SK-N-SH (cell line): Measurements from ENCODE around the gene BSCL2. TPM values are rescaled to one million over a fixed set of nuclear protein-coding genes. Genes with fewer than 3 reads are reported as not detected.

Source experiments
- CTCF ChIA-PET: fragments of 300-600, 350-600 bp; formaldehyde crosslinking; extraction: SDS; loops from one replicate; lab custom pipeline; 2021; lab: Yijun Ruan, JAX
- POLR2A ChIA-PET: fragments of 350-600 bp; sonication (Branson Sonifier 250); formaldehyde crosslinking; extraction: SDS; loops from one replicate; lab custom pipeline; 2020; ENCODE audit warnings: antibody characterized with exemption, inconsistent platforms; lab: Yijun Ruan, JAX
- DNase-seq: peaks from one replicate; pipeline ENCODE4 v3.0.0; 2012
- H2AFZ ChIP-seq: fragments of 200-600 bp; sonication (generic); 2 replicates; pipeline ENCODE4 v1.8.1; 2016; ENCODE audit warnings: antibody characterized with exemption, mild to moderate bottlenecking, low read depth
- H3F3A ChIP-seq: fragments of 200-600 bp; sonication (generic); replicated peaks from 2 replicates; pipeline ENCODE3; 2016; ENCODE audit warnings: antibody characterized with exemption, mild to moderate bottlenecking; ENCODE audit not compliant: insufficient read depth
- H3K27ac ChIP-seq, 2 experiments: fragments of 200-500 bp in 1 of 2; fragments of 200-600 bp in 1 of 2; sonication (Bioruptor generic) in 1 of 2; sonication (generic), shearing (Covaris generic) in 1 of 2; 2 replicates each; pipeline versions ENCODE4 v1.5.1 to v1.6.1; 2014 to 2016; ENCODE audit warnings: low read depth in 2 of 2, inconsistent platforms in 1 of 2, low read length in 1 of 2, mild to moderate bottlenecking in 1 of 2, mixed read lengths in 1 of 2
- H3K27me3 ChIP-seq: fragments of 200-600 bp; sonication (generic), shearing (Covaris generic); 2 replicates; pipeline ENCODE4 v1.6.1; 2016; ENCODE audit warnings: mixed run types; ENCODE audit not compliant: insufficient read depth
- H3K36me3 ChIP-seq, 2 experiments: fragments of 200-500 bp in 1 of 2; fragments of 200-600 bp in 1 of 2; sonication (Bioruptor generic) in 1 of 2; sonication (generic) in 1 of 2; replicated peaks in 1 of 2; 2 replicates each; pipeline versions ENCODE3 to v1.5.1; 2014 to 2016; ENCODE audit warnings: low read length in 1 of 2, mild to moderate bottlenecking in 1 of 2; ENCODE audit not compliant: insufficient read depth in 2 of 2, control insufficient read depth in 1 of 2
- H3K4me1 ChIP-seq, 2 experiments: fragments of 200-500 bp in 1 of 2; fragments of 200-600 bp in 1 of 2; sonication (Bioruptor generic) in 1 of 2; sonication (generic), shearing (Covaris generic) in 1 of 2; 2 replicates each; pipeline versions ENCODE4 v1.5.1 to v1.6.1; 2014 to 2016; ENCODE audit warnings: low read depth in 1 of 2, low read length in 1 of 2, mixed run types in 1 of 2; ENCODE audit not compliant: insufficient read depth in 2 of 2, control insufficient read depth in 1 of 2
- H3K4me2 ChIP-seq: fragments of 200-600 bp; sonication (generic), shearing (Covaris generic); 2 replicates; pipeline ENCODE4 v1.6.1; 2017; ENCODE audit warnings: mixed run types
- H3K4me3 ChIP-seq, 2 experiments: fragments of 200-500 bp in 1 of 2; fragments of 200-600 bp in 1 of 2; sonication (Bioruptor generic) in 1 of 2; sonication (generic), shearing (Covaris generic) in 1 of 2; 2 replicates each; pipeline versions ENCODE4 v1.5.1 to v1.8.1; 2014 to 2016; ENCODE audit warnings: low read depth in 2 of 2, inconsistent platforms in 1 of 2, low read length in 1 of 2, mild to moderate bottlenecking in 1 of 2, mixed read lengths in 1 of 2, moderate library complexity in 1 of 2
- H3K79me2 ChIP-seq: fragments of 200-600 bp; sonication (generic); 2 replicates; pipeline ENCODE4 v1.8.1; 2017; ENCODE audit warnings: mild to moderate bottlenecking; ENCODE audit not compliant: insufficient read depth
- H3K9ac ChIP-seq: fragments of 200-600 bp; sonication (generic); 2 replicates; pipeline ENCODE4 v1.6.1; 2017; ENCODE audit warnings: mixed run types
- H3K9me2 ChIP-seq: fragments of 200-600 bp; sonication (generic); 2 replicates; pipeline ENCODE4 v1.6.1; 2017; ENCODE audit warnings: mixed run types
- H3K9me3 ChIP-seq: fragments of 200-600 bp; sonication (generic); 2 replicates; pipeline ENCODE4 v1.6.1; 2017; ENCODE audit warnings: mixed run types, mild to moderate bottlenecking, moderate library complexity
- H4K20me1 ChIP-seq: fragments of 200-600 bp; sonication (generic); 2 replicates; pipeline ENCODE4 v1.6.1; 2017; ENCODE audit warnings: mild to moderate bottlenecking, mixed run types; ENCODE audit not compliant: insufficient read depth
- CHD2 ChIP-seq: fragments of 150-350 bp; IDR thresholded peaks from 2 replicates; pipeline ENCODE4 v1.6.1; 2018; ENCODE audit warnings: low read length; ENCODE audit not compliant: partially characterized antibody
- ELF1 ChIP-seq: IDR thresholded peaks from 2 replicates; pipeline ENCODE4 v1.4.0; 2012
- EP300 ChIP-seq, 2 experiments: IDR thresholded peaks; 2 replicates each; pipeline versions ENCODE4 v1.4.0 to v1.6.1; 2012; ENCODE audit warnings: borderline replicate concordance in 1 of 2, low read depth in 1 of 2, low read length in 1 of 2
- EZH2phosphoT487 ChIP-seq: fragments of 200-600 bp; sonication (generic); IDR thresholded peaks from 2 replicates; pipeline ENCODE4 v1.6.1; 2017; ENCODE audit warnings: low read depth, mixed run types, mild to moderate bottlenecking, antibody characterized with exemption, moderate library complexity, borderline replicate concordance
- FOXM1 ChIP-seq: IDR thresholded peaks from 2 replicates; pipeline ENCODE4 v1.4.0; 2012; ENCODE audit warnings: low read depth, mild to moderate bottlenecking
- GABPA ChIP-seq: IDR thresholded peaks from 2 replicates; pipeline ENCODE4 v1.4.0; 2012; ENCODE audit warnings: low read depth, mild to moderate bottlenecking
- MXI1 ChIP-seq: IDR thresholded peaks from 2 replicates; pipeline ENCODE4 v1.6.1; 2012; ENCODE audit warnings: mild to moderate bottlenecking, low read depth, low read length, improper control_type of control experiment
- NFIC ChIP-seq: IDR thresholded peaks from 2 replicates; pipeline ENCODE4 v1.4.0; 2012; ENCODE audit warnings: borderline replicate concordance
- RAD21 ChIP-seq: IDR thresholded peaks from 2 replicates; pipeline ENCODE4 v1.6.1; 2012; ENCODE audit warnings: mild to moderate bottlenecking, low read length
- RCOR1 ChIP-seq: fragments of 150-350 bp; IDR thresholded peaks from 2 replicates; pipeline ENCODE4 v1.6.1; 2017; ENCODE audit warnings: antibody characterized with exemption, low read length
- RXRA ChIP-seq: IDR thresholded peaks from 2 replicates; pipeline ENCODE4 v1.4.0; 2012; ENCODE audit warnings: low read depth, mild to moderate bottlenecking, borderline replicate concordance
- SIN3A ChIP-seq: IDR thresholded peaks from 2 replicates; pipeline ENCODE4 v1.6.1; 2012; ENCODE audit warnings: low read depth, mild to moderate bottlenecking, low read length, moderate library complexity, borderline replicate concordance
- SMC3 ChIP-seq: IDR thresholded peaks from 2 replicates; pipeline ENCODE4 v1.6.1; 2012; ENCODE audit warnings: low read depth, low read length, improper control_type of control experiment
- TAF1 ChIP-seq: IDR thresholded peaks from 2 replicates; pipeline ENCODE4 v1.6.1; 2012; ENCODE audit warnings: low read depth, mild to moderate bottlenecking, low read length, moderate library complexity, borderline replicate concordance
- TCF12 ChIP-seq: IDR thresholded peaks from 2 replicates; pipeline ENCODE4 v1.4.0; 2012
- TEAD4 ChIP-seq: IDR thresholded peaks from 2 replicates; pipeline ENCODE4 v1.4.0; 2012; ENCODE audit warnings: mild to moderate bottlenecking, borderline replicate concordance; ENCODE audit not compliant: insufficient read depth
- YY1 ChIP-seq: IDR thresholded peaks from 2 replicates; pipeline ENCODE4 v1.4.0; 2012; ENCODE audit warnings: low read depth, mild to moderate bottlenecking
- WGBS: methylation state at CpG from one replicate; pipeline ENCODE4 v1.1.6; 2017; ENCODE audit warnings: low lambda C conversion rate; 5-methylcytosine and 5-hydroxymethylcytosine counted together
- polyA plus RNA-seq, 3 experiments: library from polyadenylated mRNA; depleted of rRNA; stranded (reverse); fragments of >200 nt; gene quantifications; 2 replicates each; pipeline ENCODE4 v1.2.3, GENCODE V29; 2012
- TF ChIP-seq, protein P1 (sequence below): IDR thresholded peaks from 2 replicates; pipeline ENCODE4; 2012
- TF ChIP-seq, protein P2 (sequence below): IDR thresholded peaks from 2 replicates; pipeline ENCODE4 v1.4.0; 2012; ENCODE audit warnings: low read depth
- TF ChIP-seq, protein P3 (sequence below): IDR thresholded peaks from 2 replicates; pipeline ENCODE4 v1.4.0; 2012; ENCODE audit warnings: low read depth, borderline replicate concordance
- TF ChIP-seq, protein P4 (sequence below): IDR thresholded peaks from 2 replicates; pipeline ENCODE4 v1.6.1; 2012; ENCODE audit warnings: mild to moderate bottlenecking, low read depth, low read length, moderate library complexity
- TF ChIP-seq, protein P5 (sequence below): IDR thresholded peaks from 2 replicates; pipeline ENCODE4 v1.4.0; 2012; ENCODE audit warnings: low read depth, borderline replicate concordance

The BSCL2 gene
- polyA plus RNA-seq, 1 of the 3 experiments (the other 2 are of a cell fraction) = 81.5 TPM

DNA sequence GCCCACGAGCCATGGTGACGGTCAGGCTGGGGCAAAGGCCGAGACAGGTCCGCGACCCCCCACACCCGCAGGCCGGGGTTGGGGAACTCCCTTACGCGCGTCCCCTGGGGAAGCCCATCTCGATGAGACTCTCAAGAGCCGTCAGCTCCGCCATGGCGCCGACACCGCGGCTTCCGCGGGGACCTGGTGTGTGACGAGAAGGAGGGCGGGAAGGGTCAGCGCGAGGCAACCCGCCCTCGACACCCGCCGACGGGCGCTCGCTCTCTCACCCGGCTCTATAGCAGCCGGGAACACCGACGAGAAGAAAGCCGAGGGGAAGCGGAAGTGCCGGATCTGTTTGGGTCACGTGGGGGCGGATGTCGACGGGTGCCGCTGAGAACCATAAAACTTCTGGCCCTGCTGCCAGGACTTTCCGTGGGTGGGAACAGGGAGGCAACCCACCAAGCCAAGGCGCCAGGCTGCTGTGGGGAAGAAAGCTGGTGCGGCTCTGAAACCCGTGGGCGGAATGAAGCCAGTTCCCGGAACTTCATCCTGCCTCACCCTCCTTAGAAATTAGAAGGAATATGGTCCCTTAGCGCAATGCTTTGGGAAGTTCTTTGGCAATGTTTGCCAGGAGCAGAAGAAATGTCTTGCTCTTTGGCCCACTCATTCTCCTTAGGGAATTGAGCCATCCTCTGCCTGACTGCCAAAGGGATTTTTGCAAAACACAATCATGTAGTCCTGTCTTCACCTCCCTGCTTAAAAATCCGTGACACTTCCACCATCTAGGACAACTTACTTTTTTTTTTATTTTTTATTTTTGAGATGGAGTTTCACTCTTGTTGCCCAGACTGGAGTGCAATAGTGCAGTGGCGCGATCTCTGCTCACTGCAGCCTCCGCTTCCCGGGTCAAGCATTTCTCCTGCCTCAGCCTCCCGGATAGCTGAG is 28.2 kb downstream of the BSCL2 start, which contains the start of gene UBXN1:
Gene UBXN1, minus strand, starts transcription at position 304 of the 927 bp plus-strand sequence. Its CDS starts 150 bp downstream, at position 154.
- Histone ChIP-seq H3K4me3 (peak within 1 kb of the TSS; percentile 79 to 98), H2AFZ (peak within 1 kb of the TSS; percentile 82), H3K9me3 (no peaks in the 10 kb centered on the region), H3F3A (peaks cover 38% of the 10 kb centered on the region), H3K4me1 (peaks cover 11 to 15% of the 10 kb centered on the region in 2 experiments; a peak in 3 of 4 replicates), H3K4me2 (peak within 1 kb of the TSS; percentile 96), H3K9me2 (no peaks in the 10 kb centered on the region), H3K79me2 (peaks cover 49% of the 10 kb centered on the region), H4K20me1 (no peaks in the 10 kb centered on the region), H3K9ac (peak within 1 kb of the TSS; percentile 96), H3K27me3 (no peaks in the 10 kb centered on the region), H3K36me3 (peaks cover 19 to 23% of the 10 kb centered on the region in 2 experiments), H3K27ac (peak within 1 kb of the TSS; percentile 70 to 77; a peak in 3 of 4 replicates)
- peak; percentile 93 for DNase-seq
- CTCF ChIA-PET = interaction anchor here (1.6 to 3.7 kb wide), 4 partner anchors 9 to 91 kb away, joined by 3 to 31 read pairs (median 12); partner anchors contain the start of gene TAF6L
- 13% methylated on average over 42 of the region's 55 CpGs for WGBS
- POLR2A ChIA-PET = interaction anchor here (1.3 to 2.0 kb wide), 2 partner anchors 14 to 162 kb away, joined by 9 read pairs; partner anchors contain the start of genes C11orf98 and CSKMT
- TF ChIP-seq, protein P1, sequence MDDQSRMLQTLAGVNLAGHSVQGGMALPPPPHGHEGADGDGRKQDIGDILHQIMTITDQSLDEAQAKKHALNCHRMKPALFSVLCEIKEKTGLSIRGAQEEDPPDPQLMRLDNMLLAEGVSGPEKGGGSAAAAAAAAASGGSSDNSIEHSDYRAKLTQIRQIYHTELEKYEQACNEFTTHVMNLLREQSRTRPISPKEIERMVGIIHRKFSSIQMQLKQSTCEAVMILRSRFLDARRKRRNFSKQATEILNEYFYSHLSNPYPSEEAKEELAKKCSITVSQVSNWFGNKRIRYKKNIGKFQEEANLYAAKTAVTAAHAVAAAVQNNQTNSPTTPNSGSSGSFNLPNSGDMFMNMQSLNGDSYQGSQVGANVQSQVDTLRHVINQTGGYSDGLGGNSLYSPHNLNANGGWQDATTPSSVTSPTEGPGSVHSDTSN = peak; percentile 17; the same call in 1 of the 2 replicates
- no peak for TF ChIP-seq RAD21
- TF ChIP-seq ELF1 = peak; percentile 94
- peak; percentile 48 for TF ChIP-seq YY1
- no peak for TF ChIP-seq SMC3
- TF ChIP-seq FOXM1 = peak; percentile 22; the same call in 1 of the 2 replicates
- peak; percentile 88 for TF ChIP-seq MXI1
- TF ChIP-seq, protein P2, sequence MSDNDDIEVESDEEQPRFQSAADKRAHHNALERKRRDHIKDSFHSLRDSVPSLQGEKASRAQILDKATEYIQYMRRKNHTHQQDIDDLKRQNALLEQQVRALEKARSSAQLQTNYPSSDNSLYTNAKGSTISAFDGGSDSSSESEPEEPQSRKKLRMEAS = peak; percentile 90
- peak; percentile 78; the same call in 1 of the 2 replicates for TF ChIP-seq TAF1
- TF ChIP-seq, protein P3, sequence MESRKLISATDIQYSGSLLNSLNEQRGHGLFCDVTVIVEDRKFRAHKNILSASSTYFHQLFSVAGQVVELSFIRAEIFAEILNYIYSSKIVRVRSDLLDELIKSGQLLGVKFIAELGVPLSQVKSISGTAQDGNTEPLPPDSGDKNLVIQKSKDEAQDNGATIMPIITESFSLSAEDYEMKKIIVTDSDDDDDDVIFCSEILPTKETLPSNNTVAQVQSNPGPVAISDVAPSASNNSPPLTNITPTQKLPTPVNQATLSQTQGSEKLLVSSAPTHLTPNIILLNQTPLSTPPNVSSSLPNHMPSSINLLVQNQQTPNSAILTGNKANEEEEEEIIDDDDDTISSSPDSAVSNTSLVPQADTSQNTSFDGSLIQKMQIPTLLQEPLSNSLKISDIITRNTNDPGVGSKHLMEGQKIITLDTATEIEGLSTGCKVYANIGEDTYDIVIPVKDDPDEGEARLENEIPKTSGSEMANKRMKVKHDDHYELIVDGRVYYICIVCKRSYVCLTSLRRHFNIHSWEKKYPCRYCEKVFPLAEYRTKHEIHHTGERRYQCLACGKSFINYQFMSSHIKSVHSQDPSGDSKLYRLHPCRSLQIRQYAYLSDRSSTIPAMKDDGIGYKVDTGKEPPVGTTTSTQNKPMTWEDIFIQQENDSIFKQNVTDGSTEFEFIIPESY = peak; percentile 87; the same call in 1 of the 2 replicates
- no peak for TF ChIP-seq RXRA
- peak; percentile 60 for TF ChIP-seq NFIC
- peak; percentile 95 for TF ChIP-seq GABPA
- peak; percentile 69; the same call in 1 of the 2 replicates for TF ChIP-seq SIN3A
- peak; percentile 75 for TF ChIP-seq CHD2
- no peak for TF ChIP-seq EZH2phosphoT487
- TF ChIP-seq EP300 (IDR thresholded peaks at IDR 0.05; ENCODE audit: borderline replicate concordance in 1 of 2, low read depth in 1 of 2, low read length in 1 of 2) = peak in 1 of 2 experiments; percentile 15; a peak in 2 of 4 replicates
- peak; percentile 21; the same call in 1 of the 2 replicates for TF ChIP-seq TCF12
- peak; percentile 30; the same call in 1 of the 2 replicates for TF ChIP-seq RCOR1
- no peak for TF ChIP-seq TEAD4
- TF ChIP-seq, protein P4, sequence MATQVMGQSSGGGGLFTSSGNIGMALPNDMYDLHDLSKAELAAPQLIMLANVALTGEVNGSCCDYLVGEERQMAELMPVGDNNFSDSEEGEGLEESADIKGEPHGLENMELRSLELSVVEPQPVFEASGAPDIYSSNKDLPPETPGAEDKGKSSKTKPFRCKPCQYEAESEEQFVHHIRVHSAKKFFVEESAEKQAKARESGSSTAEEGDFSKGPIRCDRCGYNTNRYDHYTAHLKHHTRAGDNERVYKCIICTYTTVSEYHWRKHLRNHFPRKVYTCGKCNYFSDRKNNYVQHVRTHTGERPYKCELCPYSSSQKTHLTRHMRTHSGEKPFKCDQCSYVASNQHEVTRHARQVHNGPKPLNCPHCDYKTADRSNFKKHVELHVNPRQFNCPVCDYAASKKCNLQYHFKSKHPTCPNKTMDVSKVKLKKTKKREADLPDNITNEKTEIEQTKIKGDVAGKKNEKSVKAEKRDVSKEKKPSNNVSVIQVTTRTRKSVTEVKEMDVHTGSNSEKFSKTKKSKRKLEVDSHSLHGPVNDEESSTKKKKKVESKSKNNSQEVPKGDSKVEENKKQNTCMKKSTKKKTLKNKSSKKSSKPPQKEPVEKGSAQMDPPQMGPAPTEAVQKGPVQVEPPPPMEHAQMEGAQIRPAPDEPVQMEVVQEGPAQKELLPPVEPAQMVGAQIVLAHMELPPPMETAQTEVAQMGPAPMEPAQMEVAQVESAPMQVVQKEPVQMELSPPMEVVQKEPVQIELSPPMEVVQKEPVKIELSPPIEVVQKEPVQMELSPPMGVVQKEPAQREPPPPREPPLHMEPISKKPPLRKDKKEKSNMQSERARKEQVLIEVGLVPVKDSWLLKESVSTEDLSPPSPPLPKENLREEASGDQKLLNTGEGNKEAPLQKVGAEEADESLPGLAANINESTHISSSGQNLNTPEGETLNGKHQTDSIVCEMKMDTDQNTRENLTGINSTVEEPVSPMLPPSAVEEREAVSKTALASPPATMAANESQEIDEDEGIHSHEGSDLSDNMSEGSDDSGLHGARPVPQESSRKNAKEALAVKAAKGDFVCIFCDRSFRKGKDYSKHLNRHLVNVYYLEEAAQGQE = peak; percentile 70; the same call in 1 of the 2 replicates
- TF ChIP-seq, protein P5, sequence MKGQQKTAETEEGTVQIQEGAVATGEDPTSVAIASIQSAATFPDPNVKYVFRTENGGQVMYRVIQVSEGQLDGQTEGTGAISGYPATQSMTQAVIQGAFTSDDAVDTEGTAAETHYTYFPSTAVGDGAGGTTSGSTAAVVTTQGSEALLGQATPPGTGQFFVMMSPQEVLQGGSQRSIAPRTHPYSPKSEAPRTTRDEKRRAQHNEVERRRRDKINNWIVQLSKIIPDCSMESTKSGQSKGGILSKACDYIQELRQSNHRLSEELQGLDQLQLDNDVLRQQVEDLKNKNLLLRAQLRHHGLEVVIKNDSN = peak; percentile 99
